Loucy (cell line): ENCODE data around the gene NUDT9.
"Not testable (repeated sequence)": the region's sequence is repeated elsewhere in the genome, so short reads cannot be mapped to it uniquely, and the experiment has no call there.

Experiments
- H2AFZ ChIP-seq: fragments of 200-600 bp; sonication (generic); 2 replicates; pipeline ENCODE4 v1.6.0; 2016; ENCODE audit warnings: antibody characterized with exemption, mild to moderate bottlenecking, low read length, moderate library complexity
- H3F3A ChIP-seq: fragments of 200-600 bp; 2 replicates; pipeline ENCODE4 v1.6.0; 2016; ENCODE audit warnings: antibody characterized with exemption, low read depth, mild to moderate bottlenecking
- H3K27me3 ChIP-seq: fragments of 200-600 bp; sonication (generic); 2 replicates; pipeline ENCODE4 v1.6.1; 2014; ENCODE audit warnings: low read length, mild to moderate bottlenecking; ENCODE audit not compliant: insufficient read depth, poor library complexity, severe bottlenecking
- H3K36me3 ChIP-seq: fragments of 200-600 bp; sonication (generic); 2 replicates; pipeline ENCODE4 v1.6.1; 2016; ENCODE audit warnings: low read length; ENCODE audit not compliant: insufficient read depth
- H3K4me1 ChIP-seq: fragments of 200-600 bp; sonication (generic); 2 replicates; pipeline ENCODE4 v1.5.1; 2014; ENCODE audit warnings: low read length, mild to moderate bottlenecking; ENCODE audit not compliant: insufficient read depth, poor library complexity, severe bottlenecking
- H3K4me2 ChIP-seq: fragments of 200-600 bp; sonication (generic); 2 replicates; pipeline ENCODE4 v1.6.0; 2014; ENCODE audit warnings: antibody characterized with exemption, low read length, low read depth, mild to moderate bottlenecking; ENCODE audit not compliant: poor library complexity, severe bottlenecking
- H3K4me3 ChIP-seq: fragments of 200-600 bp; sonication (generic); 2 replicates; pipeline ENCODE4 v1.5.1; 2014; ENCODE audit warnings: low read length, mild to moderate bottlenecking, mixed read lengths; ENCODE audit not compliant: poor library complexity, severe bottlenecking
- H3K79me2 ChIP-seq: fragments of 200-600 bp; sonication (generic); 2 replicates; pipeline ENCODE4 v1.6.1; 2014; ENCODE audit warnings: low read length; ENCODE audit not compliant: insufficient read depth
- H3K9ac ChIP-seq: fragments of 200-600 bp; sonication (generic); 2 replicates; pipeline ENCODE4 v1.6.0; 2014; ENCODE audit warnings: mild to moderate bottlenecking, low read depth, low read length, moderate library complexity; ENCODE audit not compliant: poor library complexity, severe bottlenecking
- H3K9me2 ChIP-seq: fragments of 200-600 bp; sonication (generic); replicated peaks from 2 replicates; pipeline ENCODE4 v1.6.1; 2016; ENCODE audit warnings: low read depth, low read length, mixed read lengths
- H3K9me3 ChIP-seq: fragments of 200-600 bp; sonication (generic); 2 replicates; pipeline ENCODE4 v1.6.1; 2014; ENCODE audit warnings: mild to moderate bottlenecking, antibody characterized with exemption, low read length, low read depth; ENCODE audit not compliant: insufficient read depth
- H4K20me1 ChIP-seq: fragments of 200-600 bp; sonication (generic); 2 replicates; pipeline ENCODE4 v1.6.0; 2014; ENCODE audit warnings: antibody characterized with exemption, low read length, mild to moderate bottlenecking; ENCODE audit not compliant: insufficient read depth, poor library complexity, severe bottlenecking
- EZH2phosphoT487 ChIP-seq: fragments of 200-600 bp; IDR thresholded peaks from 2 replicates; pipeline ENCODE4 v1.6.1; 2018; ENCODE audit warnings: antibody characterized with exemption, mild to moderate bottlenecking, moderate library complexity, borderline replicate concordance
- TF ChIP-seq, protein P1 (sequence below): fragments of 200-600 bp; sonication (generic); conservative IDR thresholded peaks from 2 replicates; pipeline ENCODE4 v1.5.1; 2014; ENCODE audit warnings: mild to moderate bottlenecking, antibody characterized with exemption, low read length

NUDT9 gene

DNA sequence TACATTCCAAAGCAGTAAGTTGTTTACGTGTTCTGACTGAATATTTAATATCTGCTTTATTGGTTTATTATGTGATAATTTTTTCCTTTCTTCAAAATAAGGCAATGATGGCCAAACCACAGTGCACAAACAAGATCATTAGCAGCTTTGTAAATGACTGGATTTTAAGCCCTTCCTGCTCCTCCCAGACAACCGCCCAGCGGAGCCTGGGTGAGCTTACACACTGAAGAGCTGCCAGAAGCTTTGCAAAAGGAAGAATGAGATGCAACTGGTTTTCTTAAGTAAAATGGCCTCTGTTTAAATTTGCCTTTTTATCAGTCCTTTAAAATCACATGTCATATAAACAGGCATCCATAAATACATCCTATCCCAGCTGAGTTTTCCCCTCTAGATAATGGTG lies 54.6 kb downstream of the NUDT9 start:
- TF ChIP-seq, protein P1, sequence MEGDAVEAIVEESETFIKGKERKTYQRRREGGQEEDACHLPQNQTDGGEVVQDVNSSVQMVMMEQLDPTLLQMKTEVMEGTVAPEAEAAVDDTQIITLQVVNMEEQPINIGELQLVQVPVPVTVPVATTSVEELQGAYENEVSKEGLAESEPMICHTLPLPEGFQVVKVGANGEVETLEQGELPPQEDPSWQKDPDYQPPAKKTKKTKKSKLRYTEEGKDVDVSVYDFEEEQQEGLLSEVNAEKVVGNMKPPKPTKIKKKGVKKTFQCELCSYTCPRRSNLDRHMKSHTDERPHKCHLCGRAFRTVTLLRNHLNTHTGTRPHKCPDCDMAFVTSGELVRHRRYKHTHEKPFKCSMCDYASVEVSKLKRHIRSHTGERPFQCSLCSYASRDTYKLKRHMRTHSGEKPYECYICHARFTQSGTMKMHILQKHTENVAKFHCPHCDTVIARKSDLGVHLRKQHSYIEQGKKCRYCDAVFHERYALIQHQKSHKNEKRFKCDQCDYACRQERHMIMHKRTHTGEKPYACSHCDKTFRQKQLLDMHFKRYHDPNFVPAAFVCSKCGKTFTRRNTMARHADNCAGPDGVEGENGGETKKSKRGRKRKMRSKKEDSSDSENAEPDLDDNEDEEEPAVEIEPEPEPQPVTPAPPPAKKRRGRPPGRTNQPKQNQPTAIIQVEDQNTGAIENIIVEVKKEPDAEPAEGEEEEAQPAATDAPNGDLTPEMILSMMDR, result no peak
- no peak for TF ChIP-seq EZH2phosphoT487
- H3K9me3 ChIP-seq, result no peaks in the 10 kb centered on the region
- no peak overlapping the region for H3K4me2 ChIP-seq
- no peaks in the 10 kb centered on the region for H3K9me2 ChIP-seq
- H3K79me2 ChIP-seq, result no peaks in the 10 kb centered on the region
- H3K4me1 ChIP-seq, result no peaks in the 10 kb centered on the region
- H3K9ac ChIP-seq, result no peak overlapping the region
- no peak overlapping the region for H3K4me3 ChIP-seq
- no peaks in the 10 kb centered on the region for H3K27me3 ChIP-seq
- H2AFZ ChIP-seq, result no peak overlapping the region
- no peaks in the 10 kb centered on the region for H3K36me3 ChIP-seq
- H3F3A ChIP-seq, result no peaks in the 10 kb centered on the region
- H4K20me1 ChIP-seq, result no peaks in the 10 kb centered on the region

DNA sequence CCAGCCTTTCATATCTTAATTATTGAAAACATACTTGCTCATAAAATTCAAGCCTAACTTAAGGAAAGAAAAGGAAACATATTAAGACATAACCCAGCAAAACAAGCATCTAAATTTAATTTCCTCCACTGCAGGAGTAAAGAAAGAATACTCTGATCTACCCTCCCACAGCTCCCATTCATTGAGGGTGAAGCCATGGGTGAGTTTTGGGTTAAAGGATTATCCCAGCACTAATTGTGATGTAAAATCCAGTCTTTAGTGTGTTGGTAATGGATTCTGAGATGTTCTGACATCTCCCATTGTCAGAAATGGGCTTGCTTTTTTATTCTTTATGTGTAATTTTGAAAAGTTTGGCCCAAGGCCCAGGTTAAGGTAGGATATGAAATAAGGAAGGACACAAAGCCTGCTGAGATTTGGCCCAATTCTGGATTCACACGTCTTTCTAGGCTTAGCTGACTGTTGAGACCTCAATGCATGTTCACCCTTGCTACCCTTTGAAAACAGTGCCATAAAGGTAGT lies 56.4 kb downstream of the NUDT9 start:
- TF ChIP-seq, protein P1, result no peak
- TF ChIP-seq EZH2phosphoT487, result no peak
- no peaks in the 10 kb centered on the region for H4K20me1 ChIP-seq
- no peaks in the 10 kb centered on the region for H3K9me2 ChIP-seq
- no peak overlapping the region for H3K4me2 ChIP-seq
- no peaks in the 10 kb centered on the region for H3K36me3 ChIP-seq
- H3K9me3 ChIP-seq, result no peaks in the 10 kb centered on the region
- H3K9ac ChIP-seq, result no peak overlapping the region
- H3K4me3 ChIP-seq, result no peak overlapping the region
- H2AFZ ChIP-seq, result no peak overlapping the region
- H3K4me1 ChIP-seq, result no peaks in the 10 kb centered on the region
- H3F3A ChIP-seq, result no peaks in the 10 kb centered on the region
- no peaks in the 10 kb centered on the region for H3K79me2 ChIP-seq
- H3K27me3 ChIP-seq, result no peaks in the 10 kb centered on the region

DNA sequence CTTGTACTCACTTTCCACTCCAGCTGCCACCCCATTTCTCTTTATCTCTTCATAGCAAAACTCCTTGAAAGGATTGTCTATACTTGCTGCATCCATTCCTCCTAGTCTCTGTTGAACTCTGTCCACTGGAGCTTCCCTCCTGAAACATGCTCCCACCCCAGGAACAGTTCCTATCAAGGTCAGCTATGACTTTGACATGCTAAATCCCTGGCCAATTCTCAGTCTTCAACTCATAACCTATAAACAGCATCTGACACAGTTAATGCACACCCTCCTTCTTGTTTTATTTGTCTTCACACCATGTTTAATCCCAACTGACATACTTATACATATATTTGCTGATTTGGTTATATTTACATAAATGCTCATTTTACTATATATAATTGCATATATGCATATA lies 59.0 kb downstream of the NUDT9 start:
- Histone ChIP-seq H3K9ac (no peak overlapping the region), H3K4me2 (no peak overlapping the region), H3K4me1 (no peaks in the 10 kb centered on the region), H3K9me2 (no peaks in the 10 kb centered on the region), H3K4me3 (no peak overlapping the region), H3K36me3 (no peaks in the 10 kb centered on the region), H3K9me3 (no peaks in the 10 kb centered on the region), H3K27me3 (no peaks in the 10 kb centered on the region), H3F3A (no peaks in the 10 kb centered on the region), H2AFZ (no peak overlapping the region), H3K79me2 (no peaks in the 10 kb centered on the region), H4K20me1 (no peaks in the 10 kb centered on the region)
- TF ChIP-seq, protein P1, result no peak
- no peak for TF ChIP-seq EZH2phosphoT487

DNA sequence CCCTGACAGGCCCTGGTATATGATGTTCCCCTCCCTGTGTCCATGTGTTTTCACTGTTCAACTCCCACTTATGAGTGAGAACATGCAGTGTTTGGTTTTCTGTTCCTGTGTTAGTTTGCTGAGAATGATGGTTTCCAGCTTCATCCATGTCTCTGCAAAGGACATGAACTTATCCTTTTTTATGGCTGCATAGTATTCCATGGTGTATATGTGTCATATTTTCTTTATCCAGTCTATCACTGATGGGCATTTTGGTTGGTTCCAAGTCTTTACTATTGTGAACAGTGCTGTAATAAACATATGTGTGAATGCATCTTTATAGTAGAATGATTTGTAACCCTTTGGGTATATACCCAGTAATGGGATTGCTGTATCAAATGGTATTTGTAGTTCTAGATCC lies 60.9 kb downstream of the NUDT9 start:
- not testable (repeated sequence) for H3K9me2 ChIP-seq, H3F3A ChIP-seq, H3K27me3 ChIP-seq, H4K20me1 ChIP-seq, H3K9ac ChIP-seq, H3K4me2 ChIP-seq, H3K4me3 ChIP-seq, H2AFZ ChIP-seq, H3K79me2 ChIP-seq, H3K36me3 ChIP-seq, H3K9me3 ChIP-seq, H3K4me1 ChIP-seq

DNA sequence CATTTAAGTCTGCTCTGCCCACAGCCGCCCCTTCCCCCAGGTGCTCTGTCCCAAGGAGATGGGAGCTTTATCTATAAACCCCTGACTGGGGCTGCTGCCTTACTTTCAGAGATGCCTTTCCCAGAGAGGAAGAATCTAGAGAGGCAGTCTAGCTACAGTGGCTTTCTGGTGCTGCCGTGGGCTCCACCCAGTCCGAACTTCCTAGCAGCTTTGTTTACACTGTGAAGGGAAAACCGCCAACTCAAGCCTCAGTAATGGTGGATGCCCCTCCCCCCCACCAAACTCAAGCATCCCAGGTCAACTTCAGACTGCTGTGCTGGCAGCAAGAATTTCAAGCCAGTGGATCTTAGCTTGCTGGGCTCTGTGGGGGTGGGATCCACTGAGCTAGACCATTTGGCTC lies 66.3 kb downstream of the NUDT9 start:
- not testable (repeated sequence) for H3K4me2 ChIP-seq, H4K20me1 ChIP-seq, H3F3A ChIP-seq, H3K9me3 ChIP-seq, H3K4me1 ChIP-seq, H3K9me2 ChIP-seq, H3K27me3 ChIP-seq, H2AFZ ChIP-seq, H3K9ac ChIP-seq, H3K79me2 ChIP-seq, H3K4me3 ChIP-seq, H3K36me3 ChIP-seq
